Measurements from ENCODE around the gene VRK1. TPM values are rescaled to one million over a fixed set of nuclear protein-coding genes. Genes with fewer than 3 reads are reported as not detected.

The VRK1 gene
- total and polyA plus RNA-seq, 10 of the 15 experiments (the other 5 are each of a cell fraction or from before 2014, with no cell fraction given) = 50.9 to 137 (median 84.7) TPM

- Histone ChIP-seq H3K9ac (ENCODE audit: control insufficient read depth, insufficient read depth, low read length) (no peak overlapping the region), H3K79me2 (ENCODE audit: control insufficient read depth, insufficient read depth, low read length) (no peaks in the 10 kb centered on the region), H3K27me3 (replicated peaks in 1 of 2; ENCODE audit: control insufficient read depth in 2 of 2, insufficient read depth in 2 of 2, low read length in 1 of 2) (no peaks in the 10 kb centered on the region), H3K4me1 (ENCODE audit: control insufficient read depth, insufficient read depth, low read length) (no peaks in the 10 kb centered on the region), H3K4me2 (ENCODE audit: control insufficient read depth, insufficient read depth) (no peak overlapping the region), H3K9me3 (replicated peaks; ENCODE audit: control insufficient read depth, insufficient read depth, low read length) (no peaks in the 10 kb centered on the region), H2AFZ (ENCODE audit: control insufficient read depth, low read depth, low read length) (no peak overlapping the region), H4K20me1 (ENCODE audit: control insufficient read depth, insufficient read depth) (no peaks in the 10 kb centered on the region), H3K36me3 (ENCODE audit: control insufficient read depth in 2 of 2, insufficient read depth in 2 of 2, low read length in 1 of 2) (peaks cover 0 to 4% of the 10 kb centered on the region in 2 experiments; a peak in 1 of 4 replicates), H3K4me3 (no peak overlapping the region), H3K27ac (ENCODE audit: control insufficient read depth, insufficient read depth) (no peak overlapping the region)
- RAD21 ChIA-PET (ENCODE audit: unreplicated experiment) = no interaction called here
- intact Hi-C loops (cut with micrococcal nuclease; ENCODE audit: unreplicated experiment) (no loop called here), in situ Hi-C loops (cut with MboI) (no loop called here)
- POLR2A ChIA-PET = no interaction called here
- SMC1A ChIA-PET (ENCODE audit: uncharacterized antibody, unreplicated experiment) = interaction anchor here (1.7 to 2.0 kb wide), 2 partner anchors 20 to 22 kb away, joined by 6 to 7 read pairs; no protein-coding TSS in a partner anchor
- BruUV-seq (replicated peaks) = no TSS peak
- no peak for FAIRE-seq
- WGBS (ENCODE audit: insufficient coverage, insufficient replicate concordance, low lambda C conversion rate, missing lambda C conversion rate) = 100% methylated on average over 4 of the region's 4 CpGs
- CTCF ChIA-PET = interaction anchor here (0.6 to 2.2 kb wide), 4 partner anchors 12 to 307 kb away, joined by 3 to 8 read pairs (median 4); no protein-coding TSS in a partner anchor
- DNase-seq (ENCODE audit: low read depth, low spot score) = no peak
- ATAC-seq = no peak
- TF ChIP-seq TBL1XR1 (IDR thresholded peaks at IDR 0.05; ENCODE audit: low read depth, low read length) (no peak), IKZF2 (IDR thresholded peaks at IDR 0.05) (no peak), EP300 (IDR thresholded peaks at IDR 0.05; ENCODE audit: borderline replicate concordance in 1 of 2, control insufficient read depth in 1 of 2, low read depth in 2 of 2, low read length in 2 of 2) (no peak), MEF2A (IDR thresholded peaks at IDR 0.05; ENCODE audit: insufficient read depth, low read depth, low read length) (no peak), ZNF207 (IDR thresholded peaks at IDR 0.05; ENCODE audit: borderline replicate concordance) (no peak), ATF7 (IDR thresholded peaks at IDR 0.05; ENCODE audit: low read depth) (no peak), EGR1 (IDR thresholded peaks at IDR 0.05; ENCODE audit: borderline replicate concordance in 1 of 2, low read depth in 2 of 2, low read length in 2 of 2) (no peak), LARP7 (IDR thresholded peaks at IDR 0.05) (no peak), RBBP5 (conservative IDR thresholded peaks at IDR 0.05) (no peak), SMC3 (IDR thresholded peaks at IDR 0.05; ENCODE audit: borderline replicate concordance, low read length) (no peak), RCOR1 (conservative IDR thresholded peaks at IDR 0.05; ENCODE audit: low read depth, low read length) (no peak), ELK1 (IDR thresholded peaks at IDR 0.05; ENCODE audit: low read depth, low read length) (no peak), ZBTB40 (IDR thresholded peaks at IDR 0.05; ENCODE audit: borderline replicate concordance) (no peak), POU2F2 (IDR thresholded peaks at IDR 0.05; ENCODE audit: borderline replicate concordance, low read depth, low read length) (no peak), ZBTB4 (CRISPR knock-in tag; IDR thresholded peaks at IDR 0.05) (no peak), MYC (IDR thresholded peaks at IDR 0.05; ENCODE audit: insufficient read depth, insufficient read length, insufficient replicate concordance, low read length, severe bottlenecking) (no peak)
These were observed 76.9 kb downstream of the VRK1 start for GRCh38 chr14:96874127-96874526.

All from GM12878 (cell line).